ENCODE results near the gene MTF2. TPM values are rescaled to one million over a fixed set of nuclear protein-coding genes. Genes with fewer than 3 reads are reported as not detected.

The MTF2 gene
- total RNA-seq, 1 experiment from 2014 or later: 110 TPM

DNA sequence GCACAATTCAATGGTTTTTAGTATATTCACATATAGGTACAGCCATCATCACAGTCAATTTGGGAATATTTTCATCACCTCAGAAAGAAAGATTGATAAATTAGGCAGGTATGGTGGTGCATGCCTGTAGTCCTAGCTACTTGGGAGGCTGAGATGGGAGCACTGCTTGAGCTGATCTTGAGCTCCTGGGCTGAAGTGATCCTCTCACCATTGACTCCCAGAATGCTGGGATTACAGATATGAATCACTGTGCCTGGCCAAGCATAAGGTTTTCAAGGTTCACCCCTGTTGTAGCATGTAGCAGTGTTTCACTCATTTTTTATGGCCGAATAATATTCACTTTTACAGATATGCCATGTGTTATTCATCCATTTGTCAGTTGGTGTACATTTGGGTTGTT lies 44.7 kb upstream of the MTF2 start:
- no peak for TF ChIP-seq CTCF (conservative IDR thresholded peaks at IDR 0.05)
- Mint-ChIP-seq H3K27me3 (ENCODE audit: low read depth) (no peaks in the 10 kb centered on the region), H3K4me3 (no peak overlapping the region), H3K9me3 (no peaks in the 10 kb centered on the region), H3K36me3 (ENCODE audit: insufficient read depth in 1 of 3, low read depth in 3 of 3) (no peaks in the 10 kb centered on the region; a peak in 1 of 7 replicates), H3K4me1 (peaks cover 5 to 7% of the 10 kb centered on the region in 2 experiments; a peak in 3 of 4 replicates), H3K27ac (no peak overlapping the region)
- H3K18ac ChIP-seq (ENCODE audit: insufficient read length, low read depth, low read length): no peak overlapping the region
- no peak overlapping the region for H2BK5ac ChIP-seq (ENCODE audit: insufficient read length, low read length)
- no peak overlapping the region for H3K14ac ChIP-seq (ENCODE audit: insufficient read depth, low read length)
- no peak overlapping the region for H3K23ac ChIP-seq (ENCODE audit: insufficient read length, low read depth, low read length)
- no peak overlapping the region for H4K8ac ChIP-seq (replicated peaks; ENCODE audit: insufficient read length, low read depth, low read length)
- no peak overlapping the region for H3K27ac ChIP-seq (ENCODE audit: insufficient read length, low read depth, low read length)
- no peak overlapping the region for H3T11ph ChIP-seq (ENCODE audit: low read length)
- no peaks in the 10 kb centered on the region for H4K20me1 ChIP-seq (ENCODE audit: control insufficient read depth, insufficient read depth, insufficient read length)
- H3K4me2 ChIP-seq (ENCODE audit: insufficient read depth, insufficient read length, low read length): no peak overlapping the region
- no peak overlapping the region for H2BK12ac ChIP-seq (ENCODE audit: insufficient read length, low read depth, low read length)
- H3K4me1 ChIP-seq (ENCODE audit: insufficient read depth, low read length): no peaks in the 10 kb centered on the region
- H3K56ac ChIP-seq (ENCODE audit: insufficient read length, low read depth, low read length): no peak overlapping the region
- H3K23me2 ChIP-seq (ENCODE audit: insufficient read length, low read depth, low read length, poor library complexity, severe bottlenecking): no peaks in the 10 kb centered on the region
- H3K27me3 ChIP-seq (ENCODE audit: insufficient read depth, low read length): no peaks in the 10 kb centered on the region
- WGBS (ENCODE audit: extremely low coverage, insufficient read length, low lambda C conversion rate): no CpG with 5 or more reads among the region's 1 CpG
- H2BK15ac ChIP-seq (ENCODE audit: low read depth, low read length): no peak overlapping the region
- no peaks in the 10 kb centered on the region for H3K79me1 ChIP-seq (ENCODE audit: insufficient read depth, low read depth, low read length, poor library complexity, severe bottlenecking)
- no peak overlapping the region for H4K91ac ChIP-seq (ENCODE audit: insufficient read length, low read depth, low read length)
- H2AK5ac ChIP-seq (ENCODE audit: insufficient read length, low read length): no peak overlapping the region
- no peak overlapping the region for H2BK20ac ChIP-seq (ENCODE audit: low read depth, low read length, poor library complexity, severe bottlenecking)
- H2AFZ ChIP-seq (ENCODE audit: low read length): no peak overlapping the region
- H3K9me3 ChIP-seq (ENCODE audit: control insufficient read depth, low read depth, low read length): no peaks in the 10 kb centered on the region
- H3K4ac ChIP-seq (ENCODE audit: low read depth, low read length): no peak overlapping the region
- H4K5ac ChIP-seq (ENCODE audit: insufficient read length, low read depth, low read length): no peak overlapping the region
- no peak for DNase-seq
- H2BK120ac ChIP-seq (ENCODE audit: low read depth, low read length, poor library complexity, severe bottlenecking): no peak overlapping the region
- no peak overlapping the region for H3K9ac ChIP-seq (ENCODE audit: extremely low read depth, insufficient read length, low read length)
- no peaks in the 10 kb centered on the region for H3K79me2 ChIP-seq (ENCODE audit: insufficient read depth, low read length)
